H9 (cell line): ENCODE data around the gene SLC17A3. TPM values are rescaled to one million over a fixed set of nuclear protein-coding genes. Genes with fewer than 3 reads are reported as not detected.

Experiments
- DNase-seq: peaks from one replicate; pipeline ENCODE4 v3.0.0-alpha.2; 2017
- H2AFZ ChIP-seq: one replicate; pipeline ENCODE4 v1.6.1; 2013; ENCODE audit warnings: mild to moderate bottlenecking, low read length, control low read depth, moderate library complexity
- H2AK5ac ChIP-seq: 2 replicates; pipeline ENCODE4 v1.6.1; 2013; ENCODE audit warnings: low read length, control low read depth, mixed read lengths; ENCODE audit not compliant: insufficient read length
- H2BK120ac ChIP-seq: one replicate; pipeline ENCODE4 v1.6.1; 2013; ENCODE audit warnings: low read depth, mild to moderate bottlenecking, low read length, control low read depth, inconsistent platforms; ENCODE audit not compliant: poor library complexity, severe bottlenecking
- H2BK12ac ChIP-seq: 2 replicates; pipeline ENCODE4 v1.6.1; 2013; ENCODE audit warnings: low read length, control low read depth, mixed read lengths, low read depth; ENCODE audit not compliant: insufficient read length
- H2BK15ac ChIP-seq: 2 replicates; pipeline ENCODE4 v1.6.1; 2013; ENCODE audit warnings: low read depth, low read length, control low read depth
- H2BK20ac ChIP-seq: one replicate; pipeline ENCODE4 v1.6.1; 2013; ENCODE audit warnings: low read depth, mild to moderate bottlenecking, low read length, control low read depth, inconsistent platforms; ENCODE audit not compliant: poor library complexity, severe bottlenecking
- H2BK5ac ChIP-seq: 2 replicates; pipeline ENCODE4 v1.6.1; 2013; ENCODE audit warnings: low read length, control low read depth, mixed read lengths; ENCODE audit not compliant: insufficient read length
- H3K14ac ChIP-seq: 2 replicates; pipeline ENCODE4 v1.6.1; 2013; ENCODE audit warnings: low read length, control low read depth; ENCODE audit not compliant: insufficient read depth
- H3K18ac ChIP-seq: 2 replicates; pipeline ENCODE4 v1.6.1; 2013; ENCODE audit warnings: low read depth, mild to moderate bottlenecking, mixed read lengths, low read length, control low read depth; ENCODE audit not compliant: insufficient read length
- H3K23ac ChIP-seq: 2 replicates; pipeline ENCODE4 v1.6.1; 2013; ENCODE audit warnings: low read length, control low read depth, mixed read lengths, low read depth; ENCODE audit not compliant: insufficient read length
- H3K23me2 ChIP-seq: 2 replicates; pipeline ENCODE4 v1.6.1; 2013; ENCODE audit warnings: low read depth, mild to moderate bottlenecking, mixed read lengths, low read length, control low read depth; ENCODE audit not compliant: insufficient read length, poor library complexity, severe bottlenecking
- H3K27ac ChIP-seq: 2 replicates; pipeline ENCODE4 v1.5.1; 2013; ENCODE audit warnings: low read length, control low read depth, mixed read lengths, low read depth; ENCODE audit not compliant: insufficient read length
- H3K27me3 ChIP-seq: 2 replicates; pipeline ENCODE4 v1.6.1; 2013; ENCODE audit warnings: low read length, control low read depth, inconsistent platforms; ENCODE audit not compliant: insufficient read depth
- H3K4ac ChIP-seq: 2 replicates; pipeline ENCODE4 v1.6.1; 2013; ENCODE audit warnings: low read depth, mild to moderate bottlenecking, control low read depth, inconsistent platforms, low read length, moderate library complexity
- H3K4me1 ChIP-seq: 2 replicates; pipeline ENCODE4 v1.6.1; 2013; ENCODE audit warnings: low read length, control low read depth, inconsistent platforms; ENCODE audit not compliant: insufficient read depth
- H3K4me2 ChIP-seq: 2 replicates; pipeline ENCODE4 v1.6.1; 2013; ENCODE audit warnings: low read length, control low read depth, mixed read lengths; ENCODE audit not compliant: insufficient read length, insufficient read depth
- H3K56ac ChIP-seq: 2 replicates; pipeline ENCODE4 v1.6.1; 2013; ENCODE audit warnings: low read depth, mild to moderate bottlenecking, mixed read lengths, low read length, control low read depth; ENCODE audit not compliant: insufficient read length
- H3K79me1 ChIP-seq: 2 replicates; pipeline ENCODE4 v1.6.1; 2013; ENCODE audit warnings: low read depth, mild to moderate bottlenecking, moderate library complexity, low read length, control low read depth, inconsistent platforms; ENCODE audit not compliant: insufficient read depth, poor library complexity, severe bottlenecking
- H3K79me2 ChIP-seq: 2 replicates; pipeline ENCODE4 v1.6.1; 2013; ENCODE audit warnings: low read length, control low read depth, inconsistent platforms; ENCODE audit not compliant: insufficient read depth
- H3K9ac ChIP-seq: 2 replicates; pipeline ENCODE4 v1.6.1; 2013; ENCODE audit warnings: low read length, control low read depth, mixed read lengths; ENCODE audit not compliant: insufficient read length; ENCODE audit errors: extremely low read depth
- H3K9me3 ChIP-seq: one replicate; pipeline ENCODE4 v1.6.1; 2013; ENCODE audit warnings: low read depth, low read length, inconsistent platforms; ENCODE audit not compliant: control insufficient read depth
- H3T11ph ChIP-seq: one replicate; pipeline ENCODE4 v1.6.1; 2013; ENCODE audit warnings: mild to moderate bottlenecking, low read length, control low read depth, inconsistent platforms
- H4K20me1 ChIP-seq: one replicate; pipeline ENCODE4 v1.6.1; 2013; ENCODE audit not compliant: control insufficient read depth, insufficient read length, insufficient read depth
- H4K5ac ChIP-seq: 2 replicates; pipeline ENCODE4 v1.6.1; 2013; ENCODE audit warnings: low read depth, mild to moderate bottlenecking, mixed read lengths, low read length, control low read depth; ENCODE audit not compliant: insufficient read length
- H4K8ac ChIP-seq: replicated peaks from 2 replicates; pipeline ENCODE4 v1.6.1; 2013; ENCODE audit warnings: low read length, control low read depth, mixed read lengths, low read depth; ENCODE audit not compliant: insufficient read length
- H4K91ac ChIP-seq: 2 replicates; pipeline ENCODE4 v1.6.1; 2013; ENCODE audit warnings: low read depth, mild to moderate bottlenecking, moderate library complexity, mixed read lengths, low read length, control low read depth; ENCODE audit not compliant: insufficient read length
- H3K27ac Mint-ChIP-seq, 3 experiments: 2 replicates in 2 of 3; 3 replicates in 1 of 3; pipeline ENCODE4 v1.8.0; 2020 to 2021; ENCODE audit warnings: mixed read lengths in 3 of 3, mild to moderate bottlenecking in 1 of 3, moderate library complexity in 1 of 3
- H3K27me3 Mint-ChIP-seq: 2 replicates; pipeline ENCODE4 v1.8.0; 2021; ENCODE audit warnings: low read depth, mild to moderate bottlenecking, moderate library complexity, mixed read lengths
- H3K36me3 Mint-ChIP-seq, 3 experiments: 2 replicates in 2 of 3; 3 replicates in 1 of 3; pipeline ENCODE4 v1.8.0; 2020 to 2021; ENCODE audit warnings: low read depth in 3 of 3, mixed read lengths in 3 of 3; ENCODE audit not compliant: insufficient read depth in 1 of 3
- H3K4me1 Mint-ChIP-seq, 2 experiments: 2 replicates each; pipeline ENCODE4 v1.8.0; 2020; ENCODE audit warnings: mixed read lengths in 2 of 2
- H3K4me3 Mint-ChIP-seq, 2 experiments: 2 replicates in 1 of 2; 3 replicates in 1 of 2; pipeline ENCODE4 v1.8.0; 2020 to 2021; ENCODE audit warnings: mild to moderate bottlenecking in 2 of 2, mixed read lengths in 2 of 2, moderate library complexity in 1 of 2
- H3K9me3 Mint-ChIP-seq, 2 experiments: 2 replicates in 1 of 2; 3 replicates in 1 of 2; pipeline ENCODE4 v1.8.0; 2020; ENCODE audit warnings: mild to moderate bottlenecking in 2 of 2, mixed read lengths in 2 of 2, moderate library complexity in 1 of 2
- WGBS: extraction: QIAGEN DNeasy Blood & Tissue Kit; methylation state at CpG from one replicate; pipeline ENCODE4 v1.1.7; 2013; ENCODE audit warnings: missing lambda C conversion rate, low lambda C conversion rate, mixed read lengths; ENCODE audit not compliant: insufficient read length; ENCODE audit errors: extremely low coverage; 5-methylcytosine and 5-hydroxymethylcytosine counted together
- total RNA-seq: library from RNA; stranded (reverse); gene quantifications from 2 replicates; pipeline ENCODE4 v1.2.1, GENCODE V29; 2021
- TF ChIP-seq, protein P1 (sequence below): fragments of 200-600 bp; sonication (generic); conservative IDR thresholded peaks from 3 replicates; pipeline ENCODE4 v1.8.0; 2021; ENCODE audit warnings: antibody characterized with exemption, mild to moderate bottlenecking

SLC17A3 gene
- total RNA-seq, 1 experiment from 2014 or later, result not detected

DNA sequence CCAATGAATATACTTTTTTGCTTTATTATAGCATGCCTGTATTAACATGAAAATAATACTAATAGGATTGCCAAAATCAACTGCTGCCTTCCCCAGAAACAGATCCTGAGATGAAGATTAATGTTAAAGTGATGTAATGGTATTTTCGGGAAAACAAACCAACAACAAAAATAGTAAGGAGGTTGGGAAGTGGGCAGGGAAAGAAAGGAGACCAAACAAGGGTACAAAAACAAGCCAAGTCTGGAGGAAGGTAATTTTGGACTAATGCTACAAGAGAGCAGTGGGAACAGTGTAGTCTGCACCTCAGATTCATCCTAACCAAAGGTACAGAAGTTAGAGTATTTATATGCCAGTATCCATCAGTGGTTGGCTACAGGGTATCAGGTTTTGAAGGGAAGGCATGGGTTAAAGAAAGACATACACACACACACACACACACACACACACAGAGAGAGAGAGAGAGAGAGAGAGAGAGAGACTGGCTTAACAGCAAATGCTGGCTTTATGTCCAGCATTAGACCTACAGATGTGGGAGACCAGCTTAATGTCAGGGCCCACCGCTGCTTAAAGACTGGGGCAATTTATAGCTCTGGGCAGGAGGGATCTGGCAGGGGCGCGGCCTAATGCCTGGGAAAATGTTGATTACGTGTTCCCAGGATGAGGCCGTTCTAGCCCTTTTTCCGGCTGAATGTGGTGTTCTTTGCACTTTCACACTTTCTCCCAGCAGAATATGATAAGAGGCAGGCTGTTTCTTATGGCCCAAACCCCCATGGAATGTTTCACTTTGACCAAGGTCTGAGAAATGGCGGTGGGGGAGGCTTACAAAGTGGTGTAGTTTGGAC lies 38.4 kb downstream of the SLC17A3 start:
- H4K8ac ChIP-seq, result no peak overlapping the region
- no peak overlapping the region for H3K56ac ChIP-seq
- H3K36me3 Mint-ChIP-seq, result no peaks in the 10 kb centered on the region

More for the DNA sequence above, 38.4 kb downstream of the SLC17A3 start:
- TF ChIP-seq, protein P1, sequence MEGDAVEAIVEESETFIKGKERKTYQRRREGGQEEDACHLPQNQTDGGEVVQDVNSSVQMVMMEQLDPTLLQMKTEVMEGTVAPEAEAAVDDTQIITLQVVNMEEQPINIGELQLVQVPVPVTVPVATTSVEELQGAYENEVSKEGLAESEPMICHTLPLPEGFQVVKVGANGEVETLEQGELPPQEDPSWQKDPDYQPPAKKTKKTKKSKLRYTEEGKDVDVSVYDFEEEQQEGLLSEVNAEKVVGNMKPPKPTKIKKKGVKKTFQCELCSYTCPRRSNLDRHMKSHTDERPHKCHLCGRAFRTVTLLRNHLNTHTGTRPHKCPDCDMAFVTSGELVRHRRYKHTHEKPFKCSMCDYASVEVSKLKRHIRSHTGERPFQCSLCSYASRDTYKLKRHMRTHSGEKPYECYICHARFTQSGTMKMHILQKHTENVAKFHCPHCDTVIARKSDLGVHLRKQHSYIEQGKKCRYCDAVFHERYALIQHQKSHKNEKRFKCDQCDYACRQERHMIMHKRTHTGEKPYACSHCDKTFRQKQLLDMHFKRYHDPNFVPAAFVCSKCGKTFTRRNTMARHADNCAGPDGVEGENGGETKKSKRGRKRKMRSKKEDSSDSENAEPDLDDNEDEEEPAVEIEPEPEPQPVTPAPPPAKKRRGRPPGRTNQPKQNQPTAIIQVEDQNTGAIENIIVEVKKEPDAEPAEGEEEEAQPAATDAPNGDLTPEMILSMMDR, result no peak
- Histone ChIP-seq H2AFZ (no peak overlapping the region), H3K4me1 (no peaks in the 10 kb centered on the region), H3K4me2 (no peak overlapping the region), H3K27ac (no peak overlapping the region), H2BK15ac (no peak overlapping the region), H3K79me2 (no peaks in the 10 kb centered on the region), H4K5ac (no peak overlapping the region), H2BK20ac (no peak overlapping the region), H3K14ac (no peak overlapping the region), H2BK12ac (no peak overlapping the region), H4K91ac (no peak overlapping the region), H3K27me3 (no peaks in the 10 kb centered on the region), H3K23me2 (no peaks in the 10 kb centered on the region), H3K18ac (no peak overlapping the region), H2BK120ac (no peak overlapping the region), H3K79me1 (no peaks in the 10 kb centered on the region), H4K20me1 (no peaks in the 10 kb centered on the region), H3K9ac (no peak overlapping the region), H3T11ph (no peak overlapping the region), H3K4ac (no peak overlapping the region), H2AK5ac (no peak overlapping the region), H3K23ac (no peak overlapping the region), H2BK5ac (no peak overlapping the region), H3K9me3 (no peaks in the 10 kb centered on the region)
- DNase-seq, result no peak
- no CpG with 5 or more reads among the region's 8 CpGs for WGBS
- no peak overlapping the region for H3K27ac Mint-ChIP-seq
- no peaks in the 10 kb centered on the region for H3K4me1 Mint-ChIP-seq
- no peak overlapping the region for H3K4me3 Mint-ChIP-seq
- no peaks in the 10 kb centered on the region for H3K9me3 Mint-ChIP-seq
- no peaks in the 10 kb centered on the region; the same call in 1 of the 2 replicates for H3K27me3 Mint-ChIP-seq
